CD14-positive monocyte (primary cell): ENCODE results near the gene SPTBN2. TPM values are rescaled to one million over a fixed set of nuclear protein-coding genes. Genes with fewer than 3 reads are reported as not detected.
"Not testable (repeated sequence)": the region's sequence is repeated elsewhere in the genome, so short reads cannot be mapped to it uniquely, and the experiment has no call there.

Source experiments
- DNase-seq, 3 donors: peaks; one replicate each; pipeline ENCODE4 v3.0.0-alpha.2; 2011 to 2022
- H2AFZ ChIP-seq: 2 replicates; pipeline ENCODE4 v1.6.0; 2012; ENCODE audit warnings: mild to moderate bottlenecking, low read depth, low read length, inconsistent platforms; ENCODE audit not compliant: insufficient read depth, poor library complexity, severe bottlenecking
- H3K27ac ChIP-seq, 2 donors: 1 replicate in 1 of 2; 2 replicates in 1 of 2; pipeline ENCODE4 v1.5.1; 2012 to 2013; ENCODE audit warnings: low read length in 2 of 2, control low read depth in 1 of 2, inconsistent platforms in 1 of 2, low read depth in 1 of 2, mild to moderate bottlenecking in 1 of 2
- H3K27me3 ChIP-seq, 2 donors: one replicate each; pipeline versions ENCODE4 v1.6.0 to v1.6.1; 2011 to 2013; ENCODE audit warnings: low read length in 2 of 2; ENCODE audit not compliant: control insufficient read depth in 2 of 2, insufficient read depth in 2 of 2
- H3K36me3 ChIP-seq, 2 donors: replicated peaks in 1 of 2; 1 replicate in 1 of 2; 2 replicates in 1 of 2; pipeline versions ENCODE4 v1.5.1 to v1.6.1; 2012 to 2013; ENCODE audit warnings: low read length in 2 of 2, control low read depth in 1 of 2, inconsistent platforms in 1 of 2, mild to moderate bottlenecking in 1 of 2; ENCODE audit not compliant: insufficient read depth in 2 of 2, control insufficient read depth in 1 of 2
- H3K4me1 ChIP-seq, 2 donors: 1 replicate in 1 of 2; 2 replicates in 1 of 2; pipeline versions ENCODE4 v1.5.1 to v1.6.1; 2012 to 2013; ENCODE audit warnings: low read length in 2 of 2, control low read depth in 1 of 2, inconsistent platforms in 1 of 2, mild to moderate bottlenecking in 1 of 2, moderate library complexity in 1 of 2; ENCODE audit not compliant: insufficient read depth in 2 of 2, control insufficient read depth in 1 of 2
- H3K4me2 ChIP-seq: replicated peaks from 2 replicates; pipeline ENCODE3; 2012; ENCODE audit warnings: low read length, moderate library complexity, mild to moderate bottlenecking; ENCODE audit not compliant: poor library complexity, severe bottlenecking; ENCODE audit errors: extremely low read depth
- H3K4me3 ChIP-seq, 3 experiments: fragments of 200-600 bp in 1 of 3; sonication (generic) in 1 of 3; replicated peaks in 1 of 3; 1 replicate in 2 of 3; 2 replicates in 1 of 3; pipeline ENCODE4 v1.5.1; 2011 to 2013; ENCODE audit warnings: low read length in 3 of 3, mild to moderate bottlenecking in 3 of 3, control low read depth in 2 of 3, low read depth in 2 of 3, inconsistent platforms in 1 of 3, moderate library complexity in 1 of 3
- H3K79me2 ChIP-seq: 2 replicates; pipeline ENCODE4 v1.6.0; 2012; ENCODE audit warnings: mild to moderate bottlenecking, control low read depth, inconsistent platforms, low read length, moderate library complexity; ENCODE audit not compliant: insufficient read depth
- H3K9ac ChIP-seq: 2 replicates; pipeline ENCODE4 v1.6.0; 2017; ENCODE audit warnings: low read length, mild to moderate bottlenecking; ENCODE audit not compliant: insufficient read depth, poor library complexity, severe bottlenecking
- H3K9me3 ChIP-seq, 2 donors: replicated peaks in 1 of 2; 1 replicate in 1 of 2; 2 replicates in 1 of 2; pipeline versions ENCODE4 v1.5.1 to v1.6.1; 2012 to 2013; ENCODE audit warnings: low read length in 2 of 2, control low read depth in 1 of 2; ENCODE audit not compliant: control insufficient read depth in 1 of 2, insufficient read depth in 1 of 2
- H4K20me1 ChIP-seq: 2 replicates; pipeline ENCODE4 v1.6.0; 2012; ENCODE audit warnings: mild to moderate bottlenecking, low read length, control low read depth, moderate library complexity; ENCODE audit not compliant: insufficient read depth
- H3K27ac Mint-ChIP-seq, 7 donors: one replicate each; pipeline ENCODE4 v1.8.0; 2020; ENCODE audit warnings: mild to moderate bottlenecking in 7 of 7, mixed read lengths in 7 of 7, moderate library complexity in 6 of 7, inconsistent platforms in 2 of 7
- H3K27me3 Mint-ChIP-seq, 3 donors: one replicate each; pipeline ENCODE4 v1.8.0; 2021 to 2022; ENCODE audit warnings: low read depth in 3 of 3, mild to moderate bottlenecking in 3 of 3, mixed read lengths in 3 of 3, moderate library complexity in 3 of 3, inconsistent platforms in 1 of 3
- H3K36me3 Mint-ChIP-seq, 2 donors: one replicate each; pipeline ENCODE4 v1.8.0; 2020; ENCODE audit warnings: mixed read lengths in 2 of 2, inconsistent platforms in 1 of 2, mild to moderate bottlenecking in 1 of 2
- H3K4me1 Mint-ChIP-seq: one replicate; pipeline ENCODE4 v1.8.0; 2020; ENCODE audit warnings: mild to moderate bottlenecking, mixed read lengths
- H3K4me3 Mint-ChIP-seq, 2 donors: one replicate each; pipeline ENCODE4 v1.8.0; 2020; ENCODE audit warnings: mild to moderate bottlenecking in 2 of 2, mixed read lengths in 2 of 2, moderate library complexity in 1 of 2
- H3K9me3 Mint-ChIP-seq, 7 donors: one replicate each; pipeline ENCODE4 v1.8.0; 2020 to 2022; ENCODE audit warnings: mixed read lengths in 7 of 7, mild to moderate bottlenecking in 6 of 7, moderate library complexity in 6 of 7, inconsistent platforms in 2 of 7
- CTCF ChIP-seq: fragments of 200-600 bp; IDR thresholded peaks from one replicate; pipeline ENCODE4 v1.8.0; 2022; ENCODE audit warnings: antibody characterized with exemption, mild to moderate bottlenecking
- WGBS: methylation state at CpG from one replicate; pipeline ENCODE4 v1.1.5; 2013; ENCODE audit warnings: missing lambda C conversion rate; ENCODE audit not compliant: insufficient coverage; 5-methylcytosine and 5-hydroxymethylcytosine counted together
- intact Hi-C, 2 donors: fragments of 100-400 bp; cut with micrococcal nuclease; formaldehyde crosslinking; loops; one replicate each; pipeline versions ENCODE4 v1.15.0 to v1.15.1; 2023
- polyA plus RNA-seq, 3 donors: library from polyadenylated mRNA; depleted of rRNA in 1 of 3; unstranded in 2 of 3; stranded (reverse) in 1 of 3; fragments of 300-500 nt in 2 of 3; fragments of >200 nt in 1 of 3; fragmentation: Illumina TruSeq in 2 of 3; gene quantifications; 1 replicate in 2 of 3; 2 replicates in 1 of 3; pipeline ENCODE4 v1.2.3, GENCODE V29; 2012 to 2021

SPTBN2 gene
- polyA plus RNA-seq, 3 donors = not detected

GRCh38 chr11:66643745-66644437, 85.1 kb downstream of the SPTBN2 start:
- no peak overlapping the region for H3K27ac ChIP-seq
- H3K36me3 ChIP-seq = peaks cover 80 to 93% of the 10 kb centered on the region in 2 donors
- no peak overlapping the region for H2AFZ ChIP-seq
- H4K20me1 ChIP-seq = peaks cover 100% of the 10 kb centered on the region
- H3K4me1 ChIP-seq = peaks cover 32 to 35% of the 10 kb centered on the region in 2 donors
- no peaks in the 10 kb centered on the region for H3K9me3 ChIP-seq
- no peak overlapping the region for H3K4me2 ChIP-seq
- H3K4me3 ChIP-seq = no peak overlapping the region
- Mint-ChIP-seq H3K27me3 (no peaks in the 10 kb centered on the region), H3K9me3 (peaks cover 0 to 2% (median 0%) of the 10 kb centered on the region in 7 donors), H3K4me3 (no peak overlapping the region), H3K27ac (peak overlapping the region in 2 of 7 donors; percentile 54 to 76), H3K4me1 (peaks cover 61% of the 10 kb centered on the region), H3K36me3 (peaks cover 75 to 94% of the 10 kb centered on the region in 2 donors)
- no peaks in the 10 kb centered on the region for H3K27me3 ChIP-seq
- intact Hi-C loops = no loop called here
- peaks cover 100% of the 10 kb centered on the region for H3K79me2 ChIP-seq
- no peak overlapping the region for H3K9ac ChIP-seq
- no peak for DNase-seq
- no peak for TF ChIP-seq CTCF
- WGBS = 97% methylated on average over 7 of the region's 24 CpGs

- intact Hi-C loops = no loop called here
- TF ChIP-seq CTCF = no peak
- Histone ChIP-seq H3K27me3 (no peaks in the 10 kb centered on the region), H3K4me3 (no peak overlapping the region), H2AFZ (no peak overlapping the region), H3K36me3 (peaks cover 70 to 73% of the 10 kb centered on the region in 2 donors), H3K9ac (no peak overlapping the region), H3K79me2 (peaks cover 96% of the 10 kb centered on the region), H3K4me1 (peaks cover 43 to 45% of the 10 kb centered on the region in 2 donors), H3K9me3 (no peaks in the 10 kb centered on the region), H4K20me1 (peaks cover 82% of the 10 kb centered on the region), H3K27ac (no peak overlapping the region), H3K4me2 (no peak overlapping the region)
- no peak overlapping the region for H3K4me3 Mint-ChIP-seq
- DNase-seq = no peak
- peaks cover 70% of the 10 kb centered on the region for H3K4me1 Mint-ChIP-seq
- H3K36me3 Mint-ChIP-seq = peaks cover 64 to 75% of the 10 kb centered on the region in 2 donors
- no CpG with 5 or more reads among the region's 3 CpGs for WGBS
- H3K27me3 Mint-ChIP-seq = no peaks in the 10 kb centered on the region
- H3K9me3 Mint-ChIP-seq = peaks cover 0 to 2% (median 0%) of the 10 kb centered on the region in 7 donors
- no peak overlapping the region for H3K27ac Mint-ChIP-seq
Measured at GRCh38 chr11:66641834-66642233, 87.2 kb downstream of the SPTBN2 start.

DNA sequence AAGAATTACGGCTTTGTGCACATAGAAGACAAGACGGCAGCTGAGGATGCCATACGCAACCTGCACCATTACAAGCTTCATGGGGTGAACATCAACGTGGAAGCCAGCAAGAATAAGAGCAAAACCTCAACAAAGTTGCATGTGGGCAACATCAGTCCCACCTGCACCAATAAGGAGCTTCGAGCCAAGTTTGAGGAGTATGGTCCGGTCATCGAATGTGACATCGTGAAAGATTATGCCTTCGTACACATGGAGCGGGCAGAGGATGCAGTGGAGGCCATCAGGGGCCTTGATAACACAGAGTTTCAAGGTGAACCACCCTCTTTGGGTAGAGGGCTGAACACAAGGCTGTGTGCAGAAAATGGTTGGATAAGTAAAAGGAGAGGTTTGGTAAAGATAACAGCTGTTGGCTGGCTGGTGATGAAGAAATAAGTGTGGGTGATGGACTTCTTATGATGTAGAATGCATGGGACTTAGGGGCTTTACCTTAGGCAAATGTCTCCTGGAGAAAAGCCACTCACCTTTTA, 89.1 kb downstream of the SPTBN2 start:
- Histone ChIP-seq H3K4me2 (peak overlapping the region; percentile 88), H4K20me1 (peaks cover 76% of the 10 kb centered on the region), H3K79me2 (peaks cover 96% of the 10 kb centered on the region), H3K4me3 (peak overlapping the region in 2 of 3 experiments; percentile 94 to 99), H3K36me3 (peaks cover 50 to 55% of the 10 kb centered on the region in 2 donors), H3K4me1 (peaks cover 43 to 45% of the 10 kb centered on the region in 2 donors), H3K27ac (peak overlapping the region in 1 of 2 donors; percentile 92)
- Mint-ChIP-seq H3K27ac (peak overlapping the region in 5 of 7 donors; percentile 15 to 99 (median 96)), H3K36me3 (peaks cover 45 to 65% of the 10 kb centered on the region in 2 donors), H3K4me3 (peak overlapping the region; percentile 70 to 95), H3K4me1 (peaks cover 58% of the 10 kb centered on the region)
- H3K9me3 Mint-ChIP-seq, H3K27me3 ChIP-seq, H3K27me3 Mint-ChIP-seq, H3K9ac ChIP-seq, DNase-seq, H3K9me3 ChIP-seq, H2AFZ ChIP-seq: not testable (repeated sequence)
- intact Hi-C loops = loop anchor here in 1 of 2 donors (2.0 to 5.0 kb wide), 2 partner anchors 23 to 37 kb away; partner anchors contain the start of genes RBM14 and RBM4B
- WGBS = 88% methylated on average over 7 of the region's 10 CpGs
